Measurements from ENCODE around the gene ATP5F1A.

- TF ChIP-seq CTCF (conservative IDR thresholded peaks at IDR 0.05; ENCODE audit: low read length) (no peak), EZH2phosphoT487 (IDR thresholded peaks at IDR 0.05; ENCODE audit: borderline replicate concordance) (no peak)
Measured at GRCh38 chr18:46097431-46097800, 680 bp downstream of the ATP5F1A start.

Measured in Loucy (cell line).